ENCODE data around the gene EPOP. TPM values are rescaled to one million over a fixed set of nuclear protein-coding genes. Genes with fewer than 3 reads are reported as not detected.

Gene EPOP
- polyA plus RNA-seq, 2 donors: 1.1 to 1.9 TPM

GRCh38 chr17:38667099-38667786 is 7.5 kb downstream of the EPOP start:
- Histone ChIP-seq H3K4me1 (ENCODE audit: control insufficient read depth in 2 of 2, insufficient read depth in 2 of 2, low read length in 1 of 2) (no peaks in the 10 kb centered on the region), H3K27me3 (ENCODE audit: control insufficient read depth in 1 of 2, insufficient read depth in 2 of 2, low read length in 2 of 2) (no peaks in the 10 kb centered on the region), H3K4me3 (ENCODE audit: low read depth in 1 of 2, low read length in 2 of 2) (no peak overlapping the region), H3K27ac (ENCODE audit: low read depth in 2 of 2, low read length in 1 of 2) (no peak overlapping the region), H3K36me3 (ENCODE audit: control insufficient read depth in 2 of 2, insufficient read depth in 2 of 2, low read length in 1 of 2) (no peaks in the 10 kb centered on the region), H3K9me3 (ENCODE audit: control insufficient read depth in 2 of 2, insufficient read depth in 1 of 2, low read depth in 1 of 2, low read length in 1 of 2) (no peaks in the 10 kb centered on the region)
- WGBS, 2 donors: 35 to 36% methylated on average over 7 of the region's 7 CpGs

GRCh38 chr17:38663964-38664644 is 10.7 kb downstream of the EPOP start:
- 76 to 81% methylated on average over 9 of the region's 9 CpGs for WGBS, 2 donors
- no peaks in the 10 kb centered on the region for H3K4me1 ChIP-seq (ENCODE audit: control insufficient read depth in 2 of 2, insufficient read depth in 2 of 2, low read length in 1 of 2)
- no peaks in the 10 kb centered on the region for H3K27me3 ChIP-seq (ENCODE audit: control insufficient read depth in 1 of 2, insufficient read depth in 2 of 2, low read length in 2 of 2)
- no peak overlapping the region for H3K4me3 ChIP-seq (ENCODE audit: low read depth in 1 of 2, low read length in 2 of 2)
- no peaks in the 10 kb centered on the region for H3K9me3 ChIP-seq (ENCODE audit: control insufficient read depth in 2 of 2, insufficient read depth in 1 of 2, low read depth in 1 of 2, low read length in 1 of 2)
- no peaks in the 10 kb centered on the region for H3K36me3 ChIP-seq (ENCODE audit: control insufficient read depth in 2 of 2, insufficient read depth in 2 of 2, low read length in 1 of 2)
- H3K27ac ChIP-seq (ENCODE audit: low read depth in 2 of 2, low read length in 1 of 2): no peak overlapping the region

- H3K4me1 ChIP-seq (ENCODE audit: control insufficient read depth in 2 of 2, insufficient read depth in 2 of 2, low read length in 1 of 2): no peaks in the 10 kb centered on the region
- H3K27me3 ChIP-seq (ENCODE audit: control insufficient read depth in 1 of 2, insufficient read depth in 2 of 2, low read length in 2 of 2): no peaks in the 10 kb centered on the region
- no peaks in the 10 kb centered on the region for H3K9me3 ChIP-seq (ENCODE audit: control insufficient read depth in 2 of 2, insufficient read depth in 1 of 2, low read depth in 1 of 2, low read length in 1 of 2)
- H3K36me3 ChIP-seq (ENCODE audit: control insufficient read depth in 2 of 2, insufficient read depth in 2 of 2, low read length in 1 of 2): no peaks in the 10 kb centered on the region
- no peak overlapping the region for H3K27ac ChIP-seq (ENCODE audit: low read depth in 2 of 2, low read length in 1 of 2)
- H3K4me3 ChIP-seq (ENCODE audit: low read depth in 1 of 2, low read length in 2 of 2): no peak overlapping the region
- 26% methylated on average over 9 of the region's 9 CpGs for WGBS, 2 donors
These were observed 11.5 kb downstream of the EPOP start for GRCh38 chr17:38663125-38663751.

- WGBS, 2 donors: 78% methylated on average over 16 of the region's 16 CpGs
- Histone ChIP-seq H3K27me3 (ENCODE audit: control insufficient read depth in 1 of 2, insufficient read depth in 2 of 2, low read length in 2 of 2) (no peaks in the 10 kb centered on the region), H3K27ac (ENCODE audit: low read depth in 2 of 2, low read length in 1 of 2) (no peak overlapping the region), H3K36me3 (ENCODE audit: control insufficient read depth in 2 of 2, insufficient read depth in 2 of 2, low read length in 1 of 2) (no peaks in the 10 kb centered on the region), H3K4me3 (ENCODE audit: low read depth in 1 of 2, low read length in 2 of 2) (no peak overlapping the region), H3K4me1 (ENCODE audit: control insufficient read depth in 2 of 2, insufficient read depth in 2 of 2, low read length in 1 of 2) (no peaks in the 10 kb centered on the region), H3K9me3 (ENCODE audit: control insufficient read depth in 2 of 2, insufficient read depth in 1 of 2, low read depth in 1 of 2, low read length in 1 of 2) (no peaks in the 10 kb centered on the region)
These were observed 14.4 kb downstream of the EPOP start for GRCh38 chr17:38660097-38661025.

DNA sequence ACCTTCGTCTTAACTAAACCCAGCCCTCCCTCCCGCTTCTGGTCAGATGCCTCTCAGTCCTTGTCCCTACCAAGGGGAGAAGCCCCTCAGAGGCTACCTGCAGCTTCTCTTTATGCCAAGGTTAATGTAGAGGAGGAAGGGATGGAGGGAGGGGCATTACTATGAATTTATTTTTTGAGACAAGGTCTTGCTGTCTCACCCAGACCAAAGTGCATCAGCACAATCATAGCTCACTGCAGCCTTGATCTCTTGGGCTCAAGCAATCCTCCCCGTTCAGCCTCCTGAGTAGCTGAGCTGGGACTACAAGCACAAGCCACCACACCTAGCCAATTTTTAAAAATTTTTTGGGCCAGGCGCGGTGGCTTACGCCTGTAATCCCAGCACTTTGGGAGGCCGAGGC is 15.3 kb downstream of the EPOP start:
- H3K27ac ChIP-seq (ENCODE audit: low read depth in 2 of 2, low read length in 1 of 2): no peak overlapping the region
- no peaks in the 10 kb centered on the region for H3K9me3 ChIP-seq (ENCODE audit: control insufficient read depth in 2 of 2, insufficient read depth in 1 of 2, low read depth in 1 of 2, low read length in 1 of 2)
- 76 to 82% methylated on average over 7 of the region's 7 CpGs for WGBS, 2 donors
- no peaks in the 10 kb centered on the region for H3K36me3 ChIP-seq (ENCODE audit: control insufficient read depth in 2 of 2, insufficient read depth in 2 of 2, low read length in 1 of 2)
- H3K27me3 ChIP-seq (ENCODE audit: control insufficient read depth in 1 of 2, insufficient read depth in 2 of 2, low read length in 2 of 2): no peaks in the 10 kb centered on the region
- H3K4me1 ChIP-seq (ENCODE audit: control insufficient read depth in 2 of 2, insufficient read depth in 2 of 2, low read length in 1 of 2): no peaks in the 10 kb centered on the region
- no peak overlapping the region for H3K4me3 ChIP-seq (ENCODE audit: low read depth in 1 of 2, low read length in 2 of 2)

DNA sequence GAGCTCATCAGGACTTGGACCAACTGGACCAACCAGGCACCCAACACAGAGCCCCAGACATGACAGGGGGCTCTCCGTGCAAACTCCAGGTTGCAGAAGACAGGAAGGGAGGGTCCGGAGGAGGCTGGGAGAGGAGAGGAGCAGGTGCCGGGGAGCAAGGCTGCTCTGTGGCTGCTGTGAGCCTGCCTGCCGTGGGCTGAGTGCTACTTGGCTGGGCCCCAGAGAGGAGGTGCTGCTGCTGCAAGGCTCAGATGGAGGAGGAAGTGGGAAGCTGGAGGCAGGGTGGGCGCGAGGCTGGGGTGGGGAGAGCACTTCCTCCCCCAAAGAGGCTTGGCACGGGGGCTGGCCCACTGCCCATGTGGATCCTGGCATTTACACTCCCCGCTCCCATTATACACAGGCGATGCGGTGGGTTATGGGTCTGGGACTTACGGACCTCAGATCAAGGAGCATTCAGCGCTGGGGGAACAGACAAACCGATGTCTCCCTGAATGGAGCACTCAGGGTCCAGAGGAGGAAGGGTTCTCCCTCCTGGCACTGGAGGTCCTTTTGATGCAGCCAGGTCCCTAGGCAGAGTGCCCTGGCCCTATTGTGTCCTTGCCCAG is 15.9 kb downstream of the EPOP start:
- H3K4me3 ChIP-seq (ENCODE audit: low read depth in 1 of 2, low read length in 2 of 2): no peak overlapping the region
- H3K36me3 ChIP-seq (ENCODE audit: control insufficient read depth in 2 of 2, insufficient read depth in 2 of 2, low read length in 1 of 2): no peaks in the 10 kb centered on the region
- H3K4me1 ChIP-seq (ENCODE audit: control insufficient read depth in 2 of 2, insufficient read depth in 2 of 2, low read length in 1 of 2): no peaks in the 10 kb centered on the region
- WGBS, 2 donors: 50 to 57% methylated on average over 13 of the region's 13 CpGs
- no peaks in the 10 kb centered on the region for H3K27me3 ChIP-seq (ENCODE audit: control insufficient read depth in 1 of 2, insufficient read depth in 2 of 2, low read length in 2 of 2)
- no peaks in the 10 kb centered on the region for H3K9me3 ChIP-seq (ENCODE audit: control insufficient read depth in 2 of 2, insufficient read depth in 1 of 2, low read depth in 1 of 2, low read length in 1 of 2)
- H3K27ac ChIP-seq (ENCODE audit: low read depth in 2 of 2, low read length in 1 of 2): no peak overlapping the region

- WGBS, 2 donors: 81 to 83% methylated on average over 15 of the region's 15 CpGs
- H3K27me3 ChIP-seq (ENCODE audit: control insufficient read depth in 1 of 2, insufficient read depth in 2 of 2, low read length in 2 of 2): no peaks in the 10 kb centered on the region
These were observed 16.7 kb downstream of the EPOP start for GRCh38 chr17:38657824-38658740.

DNA sequence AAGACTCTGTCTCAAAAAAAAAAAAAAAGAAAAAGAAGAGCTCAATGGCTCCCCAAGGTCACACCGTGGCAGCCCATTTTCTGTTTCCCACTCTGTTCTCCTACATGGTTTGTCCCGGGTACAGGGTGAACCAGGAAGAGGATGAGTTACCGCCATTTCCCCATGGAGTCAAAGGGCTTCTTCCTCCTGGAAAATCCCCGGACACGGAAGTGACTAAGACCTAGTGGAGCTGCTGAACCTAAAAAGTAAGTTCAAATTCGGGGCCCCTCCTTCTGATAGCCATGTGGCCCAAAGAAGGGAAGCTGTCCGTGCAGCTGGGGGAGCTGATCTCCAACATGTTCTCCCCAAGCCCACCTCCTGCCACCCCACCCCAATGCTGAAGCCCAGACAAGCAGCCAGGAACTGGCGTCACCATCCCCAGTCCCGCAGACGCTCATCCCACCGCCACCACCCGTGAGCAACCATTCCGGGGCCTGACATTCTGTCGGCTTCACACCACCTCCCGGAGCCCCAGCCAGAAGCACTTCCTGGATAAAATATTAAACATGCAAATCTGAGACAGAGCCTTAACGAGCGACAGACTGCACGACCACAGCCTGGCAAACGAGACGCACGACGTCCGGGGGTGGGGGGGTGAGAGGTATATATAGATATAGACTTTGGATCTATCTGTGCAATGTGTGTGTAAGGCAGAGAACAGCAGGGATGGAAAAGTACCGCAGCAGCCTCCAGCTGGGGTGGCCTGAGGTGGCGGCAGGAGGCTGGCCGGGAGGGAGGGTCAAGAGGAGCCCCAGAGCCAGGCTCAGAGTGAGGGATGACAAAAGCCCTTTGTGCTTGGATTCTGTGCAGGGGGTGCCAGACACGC is 17.6 kb downstream of the EPOP start:
- Histone ChIP-seq H3K36me3 (ENCODE audit: control insufficient read depth in 2 of 2, insufficient read depth in 2 of 2, low read length in 1 of 2) (no peaks in the 10 kb centered on the region), H3K27ac (ENCODE audit: low read depth in 2 of 2, low read length in 1 of 2) (no peak overlapping the region), H3K27me3 (ENCODE audit: control insufficient read depth in 1 of 2, insufficient read depth in 2 of 2, low read length in 2 of 2) (no peaks in the 10 kb centered on the region), H3K4me3 (ENCODE audit: low read depth in 1 of 2, low read length in 2 of 2) (no peak overlapping the region), H3K9me3 (ENCODE audit: control insufficient read depth in 2 of 2, insufficient read depth in 1 of 2, low read depth in 1 of 2, low read length in 1 of 2) (no peaks in the 10 kb centered on the region), H3K4me1 (ENCODE audit: control insufficient read depth in 2 of 2, insufficient read depth in 2 of 2, low read length in 1 of 2) (no peaks in the 10 kb centered on the region)
- WGBS, 2 donors: 60 to 70% methylated on average over 27 of the region's 27 CpGs

More at GRCh38 chr17:38657824-38658740, 16.7 kb downstream of the EPOP start:
- Histone ChIP-seq H3K27ac (ENCODE audit: low read depth in 2 of 2, low read length in 1 of 2) (no peak overlapping the region), H3K4me3 (ENCODE audit: low read depth in 1 of 2, low read length in 2 of 2) (no peak overlapping the region), H3K36me3 (ENCODE audit: control insufficient read depth in 2 of 2, insufficient read depth in 2 of 2, low read length in 1 of 2) (no peaks in the 10 kb centered on the region), H3K9me3 (ENCODE audit: control insufficient read depth in 2 of 2, insufficient read depth in 1 of 2, low read depth in 1 of 2, low read length in 1 of 2) (no peaks in the 10 kb centered on the region), H3K4me1 (ENCODE audit: control insufficient read depth in 2 of 2, insufficient read depth in 2 of 2, low read length in 1 of 2) (no peaks in the 10 kb centered on the region)

Measured in esophagus (tissue), 2 donors.